Astrocyte of the spinal cord (primary cell): Measurements from ENCODE around the gene EZH2.

Experiments used
- DNase-seq: peaks from one replicate; pipeline ENCODE4 v3.0.0; 2011; ENCODE audit warnings: low read depth, low spot score
- H3K4me3 ChIP-seq: 2 replicates; pipeline ENCODE4 v1.5.1; 2011; ENCODE audit warnings: low read depth, mild to moderate bottlenecking, low read length, moderate library complexity
- in situ Hi-C: cut with HindIII; loops from 2 replicates; pipeline ENCODE4 v1.10.0; 2017; ENCODE audit warnings: low sequenced_read_pairs
- TF ChIP-seq, protein P1 (sequence below): IDR thresholded peaks from 2 replicates; pipeline ENCODE4 v1.5.1; 2012; ENCODE audit warnings: low read depth, mild to moderate bottlenecking, low read length, inconsistent platforms

EZH2 gene

DNA sequence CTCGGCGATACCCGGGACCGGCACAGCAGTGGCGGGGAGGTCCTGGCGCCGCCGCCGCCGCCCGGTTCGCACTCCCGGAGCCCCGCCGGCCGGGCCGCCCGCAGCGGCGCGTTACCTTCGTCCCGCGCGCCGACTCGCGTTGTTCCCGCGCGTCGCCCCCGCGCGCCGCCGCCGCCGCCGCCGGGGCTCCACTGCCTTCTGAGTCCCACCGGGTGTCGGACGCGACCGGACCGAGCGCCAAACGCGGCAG is at the start of gene EZH2:
EZH2 (minus strand) TSS at position 243 of the 250 bp plus-strand sequence. CDS start 36,993 bp downstream, outside the sequence.
- DNase-seq: no peak
- TF ChIP-seq, protein P1, sequence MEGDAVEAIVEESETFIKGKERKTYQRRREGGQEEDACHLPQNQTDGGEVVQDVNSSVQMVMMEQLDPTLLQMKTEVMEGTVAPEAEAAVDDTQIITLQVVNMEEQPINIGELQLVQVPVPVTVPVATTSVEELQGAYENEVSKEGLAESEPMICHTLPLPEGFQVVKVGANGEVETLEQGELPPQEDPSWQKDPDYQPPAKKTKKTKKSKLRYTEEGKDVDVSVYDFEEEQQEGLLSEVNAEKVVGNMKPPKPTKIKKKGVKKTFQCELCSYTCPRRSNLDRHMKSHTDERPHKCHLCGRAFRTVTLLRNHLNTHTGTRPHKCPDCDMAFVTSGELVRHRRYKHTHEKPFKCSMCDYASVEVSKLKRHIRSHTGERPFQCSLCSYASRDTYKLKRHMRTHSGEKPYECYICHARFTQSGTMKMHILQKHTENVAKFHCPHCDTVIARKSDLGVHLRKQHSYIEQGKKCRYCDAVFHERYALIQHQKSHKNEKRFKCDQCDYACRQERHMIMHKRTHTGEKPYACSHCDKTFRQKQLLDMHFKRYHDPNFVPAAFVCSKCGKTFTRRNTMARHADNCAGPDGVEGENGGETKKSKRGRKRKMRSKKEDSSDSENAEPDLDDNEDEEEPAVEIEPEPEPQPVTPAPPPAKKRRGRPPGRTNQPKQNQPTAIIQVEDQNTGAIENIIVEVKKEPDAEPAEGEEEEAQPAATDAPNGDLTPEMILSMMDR: no peak

DNA sequence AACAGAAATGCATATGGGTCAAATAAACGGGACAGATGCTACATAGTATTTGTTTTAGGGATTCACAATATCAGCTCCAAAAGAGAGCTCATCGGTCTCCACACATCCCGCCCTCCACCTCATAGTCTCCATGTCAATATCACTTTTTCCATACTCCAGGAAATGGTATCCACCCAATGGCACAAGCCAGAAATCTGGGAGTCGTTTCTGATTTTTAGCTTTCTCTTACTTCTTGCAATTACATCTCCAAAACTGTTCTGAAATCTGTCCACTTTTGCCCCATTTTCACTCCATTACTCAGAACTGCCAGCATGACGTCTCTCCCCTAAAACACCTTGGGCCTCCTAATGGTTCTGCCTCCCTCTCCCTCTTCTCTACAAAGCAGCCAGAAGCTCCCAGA is 47.4 kb upstream of the EZH2 start:
- TF ChIP-seq, protein P1: no peak
- no peak for DNase-seq
- H3K4me3 ChIP-seq: no peak overlapping the region
- in situ Hi-C loops: no loop called here

More for the DNA sequence above, at the start of gene EZH2:
- peak within 1 kb of the TSS; percentile 62 for H3K4me3 ChIP-seq
- in situ Hi-C loops: no loop called here

DNA sequence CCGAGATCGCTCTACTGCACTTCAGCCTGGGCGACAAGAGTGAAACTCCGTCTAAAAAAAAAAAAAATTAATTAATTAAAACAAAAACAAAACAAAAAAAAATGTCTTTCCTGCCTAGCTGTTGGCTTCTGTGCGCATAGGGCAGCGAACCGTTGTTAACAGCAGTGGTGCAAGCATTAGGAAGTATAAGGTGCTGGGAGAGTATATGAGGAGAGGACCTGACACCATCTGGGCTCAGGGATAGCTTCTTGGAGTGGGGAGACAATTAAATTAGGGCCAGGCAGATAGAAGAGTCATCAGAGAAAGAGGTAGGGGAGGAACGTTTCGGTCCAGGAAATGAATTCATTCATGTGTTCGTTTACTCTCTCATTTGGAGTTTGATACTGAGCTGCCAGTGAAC is 46.2 kb upstream of the EZH2 start:
- TF ChIP-seq, protein P1: no peak
- in situ Hi-C loops: no loop called here
- no peak for DNase-seq
- no peak overlapping the region for H3K4me3 ChIP-seq

DNA sequence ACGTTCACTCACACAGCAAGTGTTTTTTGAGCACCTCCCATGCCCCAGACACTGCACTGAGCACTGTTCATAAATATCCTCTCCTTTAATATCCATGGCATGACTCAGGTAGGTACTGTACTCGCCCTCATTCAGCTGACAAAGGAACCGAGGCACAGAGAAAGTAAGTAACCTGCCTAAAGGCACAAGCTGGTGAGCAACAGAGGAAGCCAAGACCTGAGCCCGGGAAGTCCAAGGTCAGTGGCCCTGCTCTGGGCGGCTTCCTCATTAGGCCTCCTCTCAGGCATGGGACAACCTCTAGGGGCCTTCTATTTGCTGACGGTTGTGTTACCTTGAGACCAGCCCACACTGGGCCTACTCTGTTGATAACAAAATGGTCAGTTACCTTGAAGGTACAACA is 45.1 kb upstream of the EZH2 start:
- in situ Hi-C loops: no loop called here
- no peak overlapping the region for H3K4me3 ChIP-seq
- DNase-seq: no peak
- TF ChIP-seq, protein P1: no peak

DNA sequence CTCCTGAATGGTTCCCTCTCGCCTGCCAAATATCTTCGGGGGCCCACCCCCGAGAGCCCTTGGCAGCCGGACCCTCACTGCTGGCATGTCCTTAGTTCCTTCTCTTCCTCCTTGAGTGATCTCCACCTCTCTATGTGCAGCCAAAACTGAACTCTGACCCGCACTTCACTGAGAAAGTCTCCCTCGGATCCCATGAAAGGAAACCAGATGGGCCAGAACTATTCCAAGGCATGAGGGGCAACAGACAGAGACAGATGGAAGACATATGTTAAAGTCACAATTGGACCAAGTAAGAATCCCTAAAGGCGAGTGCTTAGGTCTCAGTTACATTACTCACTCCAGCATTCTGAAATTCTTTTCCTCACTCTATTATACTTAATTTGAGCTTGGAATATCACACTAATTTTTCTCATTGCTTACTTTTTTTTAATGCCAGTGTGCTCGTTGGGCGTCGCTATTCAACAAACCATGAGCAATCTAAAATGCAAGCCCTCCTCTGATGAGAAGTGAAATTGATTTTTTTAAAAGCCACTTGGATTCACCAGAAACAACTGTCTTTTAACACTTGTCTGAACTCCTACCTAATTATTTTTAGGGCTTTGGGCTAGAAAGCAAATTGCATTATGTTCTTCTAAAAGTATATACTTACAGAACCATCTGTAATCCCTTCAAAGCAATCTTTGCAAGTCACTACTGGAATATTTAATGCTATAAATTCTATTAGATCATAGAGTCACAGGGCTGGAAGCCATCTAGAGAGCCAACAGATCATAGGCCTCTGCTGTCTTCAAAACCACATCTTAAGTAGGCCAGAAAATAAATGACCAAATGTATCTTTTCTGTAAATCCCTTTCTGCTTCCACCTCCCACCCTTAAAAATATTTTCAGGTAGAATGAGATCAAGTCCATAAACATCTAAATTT is 43.3 kb upstream of the EZH2 start:
- TF ChIP-seq, protein P1: no peak
- DNase-seq: no peak
- H3K4me3 ChIP-seq: no peak overlapping the region
- in situ Hi-C loops: no loop called here

DNA sequence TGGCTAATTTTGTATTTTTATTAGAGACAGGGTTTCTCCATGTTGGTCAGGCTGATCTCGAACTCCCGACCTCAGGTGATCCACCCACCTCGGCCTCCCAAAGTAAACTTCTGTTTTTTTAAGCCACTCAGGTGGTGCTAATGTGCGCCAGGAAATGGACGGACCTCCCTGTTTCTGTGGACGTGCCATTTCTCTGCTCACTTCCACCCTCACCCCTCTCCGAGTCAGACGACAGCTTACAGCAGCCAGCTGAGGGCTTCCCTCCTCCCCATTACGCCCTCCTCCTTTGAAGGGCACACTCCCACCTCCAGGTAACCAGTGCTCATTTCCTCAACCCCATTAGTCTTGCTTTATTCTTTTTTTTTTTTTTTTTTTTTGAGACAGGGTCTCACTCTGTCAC is 41.7 kb upstream of the EZH2 start:
- in situ Hi-C loops: no loop called here
- TF ChIP-seq, protein P1: no peak
- H3K4me3 ChIP-seq: no peak overlapping the region
- no peak for DNase-seq
